ENCODE measurements around the gene CLCNKA. TPM values are rescaled to one million over a fixed set of nuclear protein-coding genes. Genes with fewer than 3 reads are reported as not detected.
A peak's percentile ranks its signal among the peaks of the same experiment; 100 is the strongest.
"Not testable (repeated sequence)": the region's sequence is repeated elsewhere in the genome, so short reads cannot be mapped to it uniquely, and the experiment has no call there.

Gene CLCNKA
- total RNA-seq, 1 donor from 2014 or later, result not detected

DNA sequence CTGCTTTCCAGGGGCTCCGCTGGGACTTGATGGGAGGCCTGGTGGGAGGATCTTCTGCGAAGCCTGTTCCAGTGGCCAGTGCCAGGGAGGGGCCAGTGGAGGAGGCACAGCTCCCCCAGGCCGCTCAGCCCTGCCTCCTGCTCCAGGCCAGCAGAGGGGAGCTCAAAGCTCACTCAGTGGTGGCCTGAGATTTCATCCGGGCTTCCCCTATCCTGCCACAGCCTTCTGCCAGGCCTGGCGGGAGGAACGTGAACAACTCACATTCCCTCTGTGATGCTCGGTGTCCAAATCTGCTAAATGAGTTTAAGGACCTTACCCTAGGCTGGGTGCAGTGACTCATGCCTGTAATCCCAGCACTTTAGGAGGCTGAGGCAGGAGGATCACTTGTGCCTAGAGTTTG, 25.0 kb downstream of the CLCNKA start:
- no peak overlapping the region for H3K4me3 Mint-ChIP-seq
- H3K9me3 Mint-ChIP-seq, result no peaks in the 10 kb centered on the region
- DNase-seq, result no peak
- no peak overlapping the region for H3K27ac Mint-ChIP-seq
- intact Hi-C loops (cut with micrococcal nuclease), result no loop called here
- no peaks in the 10 kb centered on the region for H3K4me1 Mint-ChIP-seq
- no peaks in the 10 kb centered on the region for H3K36me3 Mint-ChIP-seq (ENCODE audit: low read depth)
- H3K27me3 Mint-ChIP-seq, result peaks cover 9% of the 10 kb centered on the region

DNA sequence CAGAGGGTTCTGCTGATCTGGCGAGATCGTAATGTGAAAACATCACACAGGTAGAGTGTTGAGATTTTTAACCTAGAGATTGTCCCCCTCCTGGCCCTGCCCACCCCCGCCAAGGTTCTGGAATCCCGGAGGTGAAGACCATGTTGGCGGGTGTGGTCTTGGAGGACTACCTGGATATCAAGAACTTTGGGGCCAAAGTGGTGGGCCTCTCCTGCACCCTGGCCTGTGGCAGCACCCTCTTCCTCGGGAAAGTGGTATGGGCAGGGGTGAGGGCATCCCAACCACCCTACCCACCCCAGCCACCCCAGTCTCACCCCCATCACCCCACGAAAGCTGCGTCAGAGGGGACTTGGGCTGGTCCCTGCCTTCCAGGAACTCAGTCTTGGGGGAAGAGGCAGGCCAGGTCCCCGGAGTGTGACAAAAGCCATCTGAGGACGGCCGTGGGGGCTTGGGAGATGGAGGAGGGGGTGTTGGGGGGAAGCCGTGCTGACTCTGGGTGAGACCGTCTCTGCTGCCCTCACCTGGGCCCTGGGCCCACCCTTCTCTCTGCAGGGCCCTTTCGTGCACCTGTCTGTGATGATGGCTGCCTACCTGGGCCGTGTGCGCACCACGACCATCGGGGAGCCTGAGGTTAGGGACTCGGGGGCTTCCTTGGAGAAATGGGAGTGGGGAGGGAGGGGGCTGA, 26.1 kb downstream of the CLCNKA start:
- Mint-ChIP-seq H3K27ac (no peak overlapping the region), H3K36me3 (ENCODE audit: low read depth) (no peaks in the 10 kb centered on the region), H3K9me3 (no peaks in the 10 kb centered on the region), H3K4me1 (no peaks in the 10 kb centered on the region), H3K4me3 (no peak overlapping the region), H3K27me3 (peaks cover 9% of the 10 kb centered on the region)
- DNase-seq, result no peak
- intact Hi-C loops (cut with micrococcal nuclease), result no loop called here

DNA sequence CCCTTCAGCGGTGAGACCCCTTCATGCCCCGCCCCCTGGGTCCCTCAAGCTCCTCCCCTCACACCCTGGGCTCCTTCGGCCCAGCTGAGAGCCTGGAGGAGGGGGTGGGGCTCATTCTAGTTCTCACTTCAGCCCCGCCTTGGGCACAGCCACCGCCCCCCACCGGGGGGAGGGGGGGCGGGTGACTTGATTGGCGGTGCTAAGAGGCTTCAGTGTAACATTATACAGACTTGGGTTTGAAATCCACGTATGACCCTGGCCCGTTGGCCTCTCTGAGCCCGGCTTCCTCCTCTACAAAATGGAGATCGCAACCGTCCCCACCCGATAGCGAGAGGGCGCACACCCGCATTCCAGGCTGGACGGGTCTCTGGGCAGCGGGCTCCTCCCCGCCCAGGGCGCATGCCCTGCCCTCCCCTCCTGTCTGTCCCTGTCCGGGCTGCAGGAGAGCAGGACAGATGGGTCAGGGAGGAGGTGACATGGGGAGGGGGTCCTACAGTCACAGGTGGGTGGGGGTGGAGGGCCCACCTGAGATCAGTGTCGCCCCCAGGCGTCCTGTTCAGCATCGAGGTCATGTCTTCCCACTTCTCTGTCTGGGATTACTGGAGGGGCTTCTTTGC, 26.8 kb downstream of the CLCNKA start:
- peaks cover 9% of the 10 kb centered on the region for H3K27me3 Mint-ChIP-seq
- peak overlapping the region; percentile 34 for H3K4me3 Mint-ChIP-seq
- H3K36me3 Mint-ChIP-seq (ENCODE audit: low read depth), result no peaks in the 10 kb centered on the region
- intact Hi-C loops (cut with micrococcal nuclease), result no loop called here
- DNase-seq, result peak; percentile 75
- no peaks in the 10 kb centered on the region for H3K9me3 Mint-ChIP-seq
- no peaks in the 10 kb centered on the region for H3K4me1 Mint-ChIP-seq
- H3K27ac Mint-ChIP-seq, result no peak overlapping the region

DNA sequence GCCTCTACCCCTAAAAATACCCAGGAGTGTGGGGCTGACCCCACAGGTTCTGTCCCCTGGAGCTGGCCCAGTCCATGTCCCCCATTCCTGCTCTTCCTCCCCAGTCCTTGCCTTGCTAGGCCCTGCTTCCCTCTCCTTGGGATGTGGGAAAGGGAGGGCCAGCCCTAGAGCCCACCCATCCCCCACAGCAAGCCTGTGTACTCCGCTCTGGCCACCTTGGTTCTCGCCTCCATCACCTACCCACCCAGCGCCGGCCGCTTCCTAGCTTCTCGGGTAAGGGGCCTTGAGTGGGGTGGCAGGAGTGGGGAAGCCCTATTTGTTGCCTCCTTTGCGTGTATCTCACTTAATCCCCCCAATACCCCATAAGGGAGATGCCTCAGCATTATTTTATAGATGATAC, 28.5 kb downstream of the CLCNKA start:
- DNase-seq, result no peak
- Mint-ChIP-seq H3K4me1 (no peaks in the 10 kb centered on the region), H3K9me3 (no peaks in the 10 kb centered on the region), H3K27me3 (peaks cover 9% of the 10 kb centered on the region), H3K27ac (no peak overlapping the region), H3K4me3 (no peak overlapping the region), H3K36me3 (ENCODE audit: low read depth) (no peaks in the 10 kb centered on the region)
- intact Hi-C loops (cut with micrococcal nuclease), result no loop called here

DNA sequence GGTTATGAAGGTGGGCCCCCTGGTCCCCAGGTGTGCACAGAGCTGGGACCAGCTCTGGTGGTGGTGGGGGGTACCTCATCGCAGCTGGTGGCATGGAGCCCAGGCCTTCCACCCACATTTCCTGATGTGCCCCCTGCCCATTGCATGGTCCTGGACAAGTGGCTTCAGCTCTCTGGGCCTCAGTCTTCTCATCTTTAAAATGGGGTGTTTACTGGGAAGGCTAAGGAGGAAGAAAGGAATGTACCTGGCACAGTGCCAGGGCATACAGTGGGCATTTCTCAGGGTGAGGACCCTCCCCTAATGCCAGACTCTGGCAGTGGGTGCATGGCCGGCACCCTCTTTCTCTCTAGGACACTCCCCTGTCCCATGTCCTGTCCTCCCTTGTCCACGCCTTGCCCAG, 29.2 kb downstream of the CLCNKA start:
- Mint-ChIP-seq H3K36me3 (ENCODE audit: low read depth) (no peaks in the 10 kb centered on the region), H3K27ac (no peak overlapping the region), H3K4me1 (peaks cover 4% of the 10 kb centered on the region), H3K27me3 (peaks cover 9% of the 10 kb centered on the region), H3K4me3 (no peak overlapping the region), H3K9me3 (no peaks in the 10 kb centered on the region)
- no peak for DNase-seq
- intact Hi-C loops (cut with micrococcal nuclease), result no loop called here

DNA sequence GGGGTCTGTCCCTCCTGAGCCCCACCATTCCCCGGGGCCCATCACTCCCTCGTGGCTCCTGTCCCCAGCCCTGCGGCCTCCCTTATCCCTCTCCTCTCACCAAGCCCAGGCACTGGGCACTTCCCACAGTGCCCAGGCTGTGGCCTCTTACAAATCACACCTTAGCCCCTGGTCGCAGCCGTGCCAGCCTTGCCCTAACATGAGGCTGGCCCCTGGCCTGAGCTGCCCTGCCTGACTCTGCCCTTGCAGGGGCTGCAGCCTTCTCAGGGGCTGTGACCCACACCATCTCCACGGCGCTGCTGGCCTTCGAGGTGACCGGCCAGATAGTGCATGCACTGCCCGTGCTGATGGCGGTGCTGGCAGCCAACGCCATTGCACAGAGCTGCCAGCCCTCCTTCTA, 30.1 kb downstream of the CLCNKA start:
- H3K9me3 Mint-ChIP-seq; H3K27ac Mint-ChIP-seq; intact Hi-C loops (cut with micrococcal nuclease); H3K4me3 Mint-ChIP-seq; H3K27me3 Mint-ChIP-seq; DNase-seq; H3K36me3 Mint-ChIP-seq (ENCODE audit: low read depth); H3K4me1 Mint-ChIP-seq: not testable (repeated sequence)

DNA sequence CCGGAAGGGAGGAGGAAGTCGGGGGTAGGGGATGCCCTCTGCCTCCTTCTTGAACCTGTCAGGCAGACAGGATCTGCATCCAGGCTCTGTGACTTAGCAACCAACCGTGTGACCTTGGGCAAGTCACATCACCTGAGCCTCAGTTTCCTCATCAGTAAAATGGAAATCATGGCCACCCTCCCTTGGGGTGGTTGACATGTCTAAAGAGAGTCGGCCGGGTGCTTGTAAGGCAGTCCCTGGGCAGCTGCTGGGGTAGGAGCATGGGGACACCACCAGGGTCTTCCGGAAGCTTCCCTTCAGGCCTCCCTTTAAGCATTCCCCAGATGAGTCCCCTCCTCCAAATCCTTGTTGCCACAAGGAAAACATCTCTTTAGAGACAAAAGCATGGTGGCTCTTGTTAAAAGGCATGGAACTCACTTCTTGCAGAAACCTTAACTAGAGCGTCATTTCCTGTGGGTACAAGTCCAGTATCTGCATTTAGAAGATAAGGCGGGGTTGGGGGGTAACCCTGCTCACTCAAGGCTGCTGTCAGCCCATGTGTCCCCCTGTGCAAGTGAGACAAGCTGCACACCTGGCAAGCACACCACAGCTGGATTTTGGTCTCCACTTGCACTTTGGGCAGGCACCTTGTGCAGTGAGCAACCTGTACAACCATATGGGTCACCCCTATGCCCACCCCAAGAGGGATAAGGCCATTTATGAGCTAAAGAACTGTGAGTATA, 32.1 kb downstream of the CLCNKA start:
- Mint-ChIP-seq H3K4me3 (no peak overlapping the region), H3K27ac (no peak overlapping the region), H3K36me3 (ENCODE audit: low read depth) (no peaks in the 10 kb centered on the region), H3K27me3 (peaks cover 9% of the 10 kb centered on the region), H3K9me3 (no peaks in the 10 kb centered on the region), H3K4me1 (peaks cover 6% of the 10 kb centered on the region)
- no peak for DNase-seq
- intact Hi-C loops (cut with micrococcal nuclease), result no loop called here

DNA sequence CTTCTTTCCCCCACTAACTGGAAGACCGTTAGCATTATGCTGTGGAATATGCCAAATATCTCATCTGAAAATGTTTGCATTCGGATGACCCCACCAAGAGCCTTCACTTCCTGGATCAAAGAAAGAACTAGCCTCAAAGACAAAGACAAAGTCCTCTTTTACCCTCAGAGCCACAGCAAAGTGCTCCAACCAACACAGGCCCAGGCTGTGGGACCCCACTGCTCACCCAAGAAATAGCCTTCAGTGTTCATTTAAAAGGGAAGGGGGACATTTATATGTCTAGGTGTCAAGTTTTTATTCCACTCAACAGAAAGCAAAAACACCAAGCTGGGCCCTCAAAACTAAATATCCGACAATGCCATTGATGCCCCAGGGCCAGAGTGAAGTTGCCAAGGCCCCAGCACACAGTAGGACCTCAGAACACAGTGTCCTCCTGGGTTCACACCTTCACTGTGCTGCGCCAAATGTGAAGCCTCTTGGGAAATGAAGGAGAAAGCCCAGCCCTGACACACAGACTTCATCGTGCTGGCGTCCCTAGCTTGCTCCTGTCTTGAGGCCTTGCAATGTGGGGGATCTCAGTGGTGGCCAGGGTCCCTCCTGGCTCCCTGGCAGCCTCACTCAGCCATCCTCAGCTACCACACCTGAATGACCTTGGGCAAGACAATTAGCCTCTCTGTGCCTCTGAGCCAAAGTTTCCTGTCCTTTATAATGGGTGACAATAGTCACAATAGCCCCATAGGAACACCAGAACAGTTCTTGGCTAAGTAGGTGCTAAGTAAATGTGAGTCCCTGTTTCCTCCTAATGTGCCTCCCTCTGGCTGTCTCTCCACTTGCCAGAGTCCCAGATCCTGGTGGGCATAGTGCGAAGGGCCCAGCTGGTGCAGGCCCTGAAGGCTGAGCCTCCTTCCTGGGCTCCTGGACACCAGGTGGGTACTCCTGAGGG, 33.0 kb downstream of the CLCNKA start:
- intact Hi-C loops (cut with micrococcal nuclease), result no loop called here
- no peaks in the 10 kb centered on the region for H3K9me3 Mint-ChIP-seq
- no peak for DNase-seq
- H3K4me1 Mint-ChIP-seq, result peaks cover 6% of the 10 kb centered on the region
- H3K4me3 Mint-ChIP-seq, result no peak overlapping the region
- no peak overlapping the region for H3K27ac Mint-ChIP-seq
- H3K27me3 Mint-ChIP-seq, result peaks cover 4% of the 10 kb centered on the region
- H3K36me3 Mint-ChIP-seq (ENCODE audit: low read depth), result no peaks in the 10 kb centered on the region

DNA sequence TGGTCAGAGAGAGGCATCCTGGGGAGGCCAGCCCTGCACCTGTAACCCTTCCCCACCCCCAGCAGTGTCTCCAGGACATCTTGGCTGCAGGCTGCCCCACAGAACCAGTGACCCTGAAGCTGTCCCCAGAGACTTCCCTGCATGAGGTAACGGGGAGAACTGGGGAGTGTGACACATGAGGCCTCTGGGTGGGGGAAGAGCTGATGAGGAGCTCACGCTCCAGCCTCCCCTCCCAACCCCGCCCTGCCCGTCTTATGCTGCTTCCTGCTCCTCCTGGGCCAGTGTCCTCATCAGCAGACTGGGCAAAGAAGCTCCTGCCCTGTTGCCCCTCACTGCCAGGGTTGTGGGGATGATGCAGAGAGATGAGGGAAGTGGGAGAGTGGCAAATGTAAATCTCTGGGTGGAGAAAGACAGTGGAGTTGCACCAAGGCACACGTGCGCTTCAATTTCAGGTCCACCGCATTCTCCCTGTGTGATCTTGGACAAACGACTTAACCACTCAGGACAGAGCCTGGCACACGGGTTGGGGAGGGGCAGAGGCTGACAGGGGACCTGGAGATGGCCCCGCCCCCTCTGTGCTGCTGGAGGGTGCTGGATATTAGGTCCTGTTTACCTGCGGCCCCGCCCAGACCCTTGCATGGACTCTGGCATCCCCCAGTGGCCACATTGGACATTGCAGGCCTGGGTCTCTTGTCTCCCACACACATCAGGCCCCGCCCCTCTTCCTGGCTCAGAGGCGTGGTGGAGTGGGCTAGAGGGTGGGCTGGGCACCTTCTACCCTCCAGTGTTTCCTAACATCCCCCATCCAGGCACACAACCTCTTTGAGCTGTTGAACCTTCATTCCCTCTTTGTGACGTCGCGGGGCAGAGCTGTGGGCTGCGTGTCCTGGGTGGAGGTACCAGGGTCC, 34.0 kb downstream of the CLCNKA start:
- Mint-ChIP-seq H3K27ac (no peak overlapping the region), H3K27me3 (peaks cover 7% of the 10 kb centered on the region), H3K4me3 (no peak overlapping the region), H3K9me3 (no peaks in the 10 kb centered on the region), H3K36me3 (ENCODE audit: low read depth) (no peaks in the 10 kb centered on the region), H3K4me1 (peaks cover 6% of the 10 kb centered on the region)
- peak; percentile 96 for DNase-seq
- intact Hi-C loops (cut with micrococcal nuclease), result loop anchor here (1.0 kb wide), 2 partner anchors 47 to 264 kb away; no protein-coding TSS in a partner anchor

DNA sequence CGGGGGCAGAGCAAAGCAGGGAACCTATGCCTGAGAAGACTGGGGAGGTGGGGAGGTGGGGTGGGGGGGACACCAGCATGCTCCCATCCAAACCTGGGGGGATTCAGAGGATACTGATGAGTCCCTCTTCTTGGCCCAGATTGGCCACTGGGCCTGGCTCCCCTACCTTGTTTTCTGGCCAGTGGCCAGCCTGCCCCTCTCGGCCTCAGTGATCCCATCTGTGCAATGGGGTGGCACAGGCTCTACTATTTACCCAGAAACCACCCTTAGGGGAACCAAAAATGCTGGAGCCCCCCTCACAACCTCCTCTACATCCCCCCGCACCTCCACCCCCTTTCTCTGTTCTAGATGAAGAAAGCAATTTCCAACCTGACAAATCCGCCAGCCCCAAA, 34.7 kb downstream of the CLCNKA start:
- H3K27ac Mint-ChIP-seq; H3K27me3 Mint-ChIP-seq; DNase-seq; H3K9me3 Mint-ChIP-seq; H3K36me3 Mint-ChIP-seq (ENCODE audit: low read depth); H3K4me1 Mint-ChIP-seq; H3K4me3 Mint-ChIP-seq: not testable (repeated sequence)
- intact Hi-C loops (cut with micrococcal nuclease), result loop anchor here (1.0 kb wide), 2 partner anchors 47 to 264 kb away; no protein-coding TSS in a partner anchor

DNA sequence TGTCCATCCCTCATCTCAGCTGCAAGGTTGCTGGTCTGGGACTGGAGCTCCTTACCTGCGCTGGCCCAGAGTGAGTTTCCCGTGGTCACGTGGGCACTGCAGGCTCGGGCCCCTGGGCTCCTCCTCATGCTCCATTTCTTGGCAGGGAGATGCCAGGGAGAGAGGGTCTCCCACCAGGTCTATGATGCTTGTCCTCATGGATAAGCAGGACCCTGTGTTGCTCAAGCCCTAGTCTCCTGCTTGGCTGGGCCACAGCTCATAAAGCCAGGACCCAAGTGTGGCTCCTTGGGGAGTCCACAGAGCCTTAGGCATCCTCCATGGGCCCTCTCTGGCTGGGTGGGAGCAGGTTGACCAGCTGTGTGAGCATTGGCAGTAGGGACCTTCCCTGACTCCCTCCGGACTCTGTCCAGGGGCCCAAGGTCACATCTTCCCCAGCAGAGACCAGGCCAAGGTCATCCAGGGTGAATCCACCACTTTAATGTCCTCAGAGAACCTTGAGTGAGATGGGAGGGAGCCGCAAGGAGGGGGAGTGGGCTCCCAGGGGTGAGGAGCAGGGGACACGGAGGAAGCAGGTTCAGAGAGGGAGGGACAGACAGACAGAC, 35.6 kb downstream of the CLCNKA start:
- H3K36me3 Mint-ChIP-seq (ENCODE audit: low read depth); DNase-seq; intact Hi-C loops (cut with micrococcal nuclease); H3K27me3 Mint-ChIP-seq; H3K9me3 Mint-ChIP-seq; H3K27ac Mint-ChIP-seq; H3K4me3 Mint-ChIP-seq; H3K4me1 Mint-ChIP-seq: not testable (repeated sequence)

DNA sequence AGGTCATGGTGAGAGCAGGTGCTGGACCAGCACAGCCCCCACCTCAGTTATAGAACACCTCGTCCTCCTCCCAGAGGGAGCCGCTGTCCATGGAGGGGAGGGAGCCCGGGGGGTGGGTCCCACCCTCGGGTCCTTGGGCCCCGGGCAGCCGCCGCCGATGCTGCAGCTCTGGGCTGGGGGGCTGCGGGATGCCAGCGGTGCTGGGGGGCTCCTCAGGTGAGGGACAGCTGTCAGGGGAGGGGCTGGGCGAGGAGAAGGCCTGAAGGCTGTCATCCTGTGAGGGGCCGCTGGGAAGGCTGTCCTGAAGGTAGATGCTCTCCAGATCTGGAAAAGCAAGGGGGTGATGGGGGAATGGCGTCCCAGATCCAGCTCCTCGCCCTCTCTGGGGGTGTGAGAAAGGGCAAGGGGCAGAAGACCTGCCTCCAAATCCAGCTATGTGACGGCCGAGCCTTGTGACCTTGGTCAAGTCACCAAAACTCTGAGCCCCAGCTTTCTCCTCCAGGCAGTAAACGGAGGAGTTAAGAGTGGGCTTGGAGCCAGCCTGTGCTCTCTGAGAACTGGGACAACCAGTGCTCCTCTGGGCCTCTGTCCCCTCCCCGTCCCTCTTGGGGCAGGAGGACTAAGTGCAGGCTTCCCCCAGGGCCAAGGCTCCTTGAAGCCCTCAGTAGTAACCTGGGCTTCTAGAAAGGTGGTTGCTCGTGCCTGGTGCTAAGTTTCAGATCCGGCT, 36.7 kb downstream of the CLCNKA start:
- intact Hi-C loops (cut with micrococcal nuclease); H3K4me1 Mint-ChIP-seq; DNase-seq; H3K36me3 Mint-ChIP-seq (ENCODE audit: low read depth); H3K27me3 Mint-ChIP-seq; H3K27ac Mint-ChIP-seq; H3K9me3 Mint-ChIP-seq; H3K4me3 Mint-ChIP-seq: not testable (repeated sequence)

All from activated CD4-positive, alpha-beta T cell treated with anti-CD3 and anti-CD28 coated beads, Interleukin-2, amount 10 ng/mL, durations not matched to agents 24 days and 14 days (primary cell).